Hippocampal formation (tissue), 2 donors: Measurements from ENCODE around the gene CDH22.

Source experiments
- DNase-seq, 2 donors: peaks; one replicate each; lab custom pipeline; 2025; lab: John Stamatoyannopoulos, UW

Gene CDH22

GRCh38 chr20:46300281-46300680, 8.0 kb downstream of the CDH22 start:
- DNase-seq, result no peak

- no peak for DNase-seq
Measured at GRCh38 chr20:46299078-46299477, 9.2 kb downstream of the CDH22 start.

GRCh38 chr20:46298374-46298773, 9.9 kb downstream of the CDH22 start:
- no peak for DNase-seq

GRCh38 chr20:46296526-46297250, 11.6 kb downstream of the CDH22 start:
- no peak for DNase-seq

GRCh38 chr20:46293084-46293483, 15.2 kb downstream of the CDH22 start:
- DNase-seq, result no peak

- no peak for DNase-seq
Measured at GRCh38 chr20:46291401-46291800, 16.9 kb downstream of the CDH22 start.

GRCh38 chr20:46289432-46289831, 18.9 kb downstream of the CDH22 start:
- DNase-seq, result no peak

GRCh38 chr20:46286977-46287376, 21.3 kb downstream of the CDH22 start:
- DNase-seq, result no peak

GRCh38 chr20:46286382-46286781, 21.9 kb downstream of the CDH22 start:
- no peak for DNase-seq

- DNase-seq, result no peak
Measured at GRCh38 chr20:46285740-46286139, 22.6 kb downstream of the CDH22 start.

GRCh38 chr20:46285072-46285471, 23.2 kb downstream of the CDH22 start:
- no peak for DNase-seq

GRCh38 chr20:46284040-46284427, 24.3 kb downstream of the CDH22 start:
- no peak for DNase-seq

GRCh38 chr20:46283426-46284039, 24.8 kb downstream of the CDH22 start:
- no peak for DNase-seq

GRCh38 chr20:46282669-46283068, 25.6 kb downstream of the CDH22 start:
- no peak for DNase-seq

- DNase-seq, result no peak
Measured at GRCh38 chr20:46279103-46279502, 29.2 kb downstream of the CDH22 start.

- no peak for DNase-seq
Measured at GRCh38 chr20:46277602-46278001, 30.7 kb downstream of the CDH22 start.

- DNase-seq, result no peak
Measured at GRCh38 chr20:46276531-46276930, 31.8 kb downstream of the CDH22 start.

GRCh38 chr20:46275091-46275490, 33.2 kb downstream of the CDH22 start:
- DNase-seq, result no peak

- DNase-seq, result no peak
Measured at GRCh38 chr20:46273717-46274116, 34.6 kb downstream of the CDH22 start.

- no peak for DNase-seq
Measured at GRCh38 chr20:46272389-46273047, 35.8 kb downstream of the CDH22 start.

- no peak for DNase-seq
Measured at GRCh38 chr20:46270977-46271744, 37.1 kb downstream of the CDH22 start.

GRCh38 chr20:46269372-46269771, 38.9 kb downstream of the CDH22 start:
- DNase-seq, result no peak

- no peak for DNase-seq
Measured at GRCh38 chr20:46268662-46269061, 39.6 kb downstream of the CDH22 start.
